GM23248 (cell line): ENCODE results near the gene PIGR. TPM values are rescaled to one million over a fixed set of nuclear protein-coding genes. Genes with fewer than 3 reads are reported as not detected.

Experiments
- DNase-seq: peaks from one replicate; pipeline ENCODE4 v3.0.0-alpha.2; 2015
- H2AFZ ChIP-seq: fragments of 200-600 bp; sonication (generic); 2 replicates; pipeline ENCODE4 v1.6.1; 2016; ENCODE audit warnings: antibody characterized with exemption
- H3F3A ChIP-seq: fragments of 200-600 bp; sonication (generic); 2 replicates; pipeline ENCODE4 v1.6.1; 2016; ENCODE audit warnings: mild to moderate bottlenecking, antibody characterized with exemption, mixed run types; ENCODE audit not compliant: insufficient read depth
- H3K27ac ChIP-seq: fragments of 200-600 bp; sonication (generic); 2 replicates; pipeline ENCODE4 v1.5.1; 2016; ENCODE audit warnings: mild to moderate bottlenecking
- H3K27me3 ChIP-seq: fragments of 200-600 bp; sonication (generic); replicated peaks from 2 replicates; pipeline ENCODE4 v1.6.1; 2016; ENCODE audit warnings: mild to moderate bottlenecking; ENCODE audit not compliant: insufficient read depth
- H3K36me3 ChIP-seq: fragments of 200-600 bp; sonication (generic); 2 replicates; pipeline ENCODE4 v1.6.1; 2016; ENCODE audit warnings: low read depth, mild to moderate bottlenecking
- H3K4me1 ChIP-seq: fragments of 200-600 bp; sonication (generic); 2 replicates; pipeline ENCODE4 v1.6.1; 2016; ENCODE audit warnings: mild to moderate bottlenecking; ENCODE audit not compliant: insufficient read depth
- H3K4me2 ChIP-seq: fragments of 200-600 bp; sonication (generic); one replicate; pipeline ENCODE4 v1.6.1; 2016; ENCODE audit warnings: mild to moderate bottlenecking; ENCODE audit not compliant: unreplicated experiment
- H3K4me3 ChIP-seq: fragments of 200-600 bp; sonication (generic); 2 replicates; pipeline ENCODE4 v1.5.1; 2016; ENCODE audit warnings: mild to moderate bottlenecking
- H3K79me2 ChIP-seq: fragments of 200-600 bp; sonication (generic); 2 replicates; pipeline ENCODE4 v1.6.1; 2016; ENCODE audit warnings: mild to moderate bottlenecking; ENCODE audit not compliant: insufficient read depth
- H3K9ac ChIP-seq: fragments of 200-600 bp; sonication (generic); 2 replicates; pipeline ENCODE4 v1.6.1; 2016; ENCODE audit warnings: mild to moderate bottlenecking
- H3K9me2 ChIP-seq: fragments of 200-600 bp; sonication (generic); 2 replicates; pipeline ENCODE4 v1.6.1; 2016; ENCODE audit warnings: mixed run types, mild to moderate bottlenecking, moderate library complexity; ENCODE audit not compliant: insufficient read depth
- H3K9me3 ChIP-seq: fragments of 200-600 bp; sonication (generic); one replicate; pipeline ENCODE4 v1.6.1; 2017; ENCODE audit warnings: low read depth
- H4K20me1 ChIP-seq: fragments of 200-600 bp; sonication (generic); 2 replicates; pipeline ENCODE4 v1.6.0; 2016; ENCODE audit not compliant: insufficient read depth
- EZH2 ChIP-seq: fragments of 200-600 bp; sonication (generic); IDR thresholded peaks from 2 replicates; pipeline ENCODE4 v1.6.1; 2018; ENCODE audit warnings: antibody characterized with exemption, mild to moderate bottlenecking; ENCODE audit not compliant: insufficient read depth, poor library complexity, severe bottlenecking
- EZH2phosphoT487 ChIP-seq: fragments of 200-600 bp; sonication (generic); IDR thresholded peaks from 2 replicates; pipeline ENCODE4 v1.6.1; 2018; ENCODE audit warnings: antibody characterized with exemption, moderate library complexity, mild to moderate bottlenecking, low read depth; ENCODE audit not compliant: insufficient read depth
- WGBS, 2 experiments: methylation state at CpG; one replicate each; pipeline ENCODE4 v1.1.6; 2015 to 2017; ENCODE audit warnings: low lambda C conversion rate in 2 of 2, low coverage in 1 of 2; ENCODE audit errors: missing lambda C conversion rate in 2 of 2; 5-methylcytosine and 5-hydroxymethylcytosine counted together
- in situ Hi-C: fragments of 300-500 bp; cut with MboI; formaldehyde crosslinking; loops from 2 replicates; pipeline ENCODE4 v1.15.0; 2020
- polyA plus RNA-seq: library from polyadenylated mRNA; unstranded; fragments of >200 nt; fragmentation: Nextera tagmentation; extraction: Ambion mirVana; gene quantifications from 2 replicates; pipeline ENCODE4 v1.2.1, GENCODE V29; 2016
- total RNA-seq: library from RNA; depleted of rRNA; stranded (reverse); fragments of >200 nt; shearing (Covaris generic); gene quantifications from 2 replicates; pipeline ENCODE4 v1.2.3, GENCODE V29; 2014

Gene PIGR
- total and polyA plus RNA-seq, 2 experiments from 2014 or later: not detected

DNA sequence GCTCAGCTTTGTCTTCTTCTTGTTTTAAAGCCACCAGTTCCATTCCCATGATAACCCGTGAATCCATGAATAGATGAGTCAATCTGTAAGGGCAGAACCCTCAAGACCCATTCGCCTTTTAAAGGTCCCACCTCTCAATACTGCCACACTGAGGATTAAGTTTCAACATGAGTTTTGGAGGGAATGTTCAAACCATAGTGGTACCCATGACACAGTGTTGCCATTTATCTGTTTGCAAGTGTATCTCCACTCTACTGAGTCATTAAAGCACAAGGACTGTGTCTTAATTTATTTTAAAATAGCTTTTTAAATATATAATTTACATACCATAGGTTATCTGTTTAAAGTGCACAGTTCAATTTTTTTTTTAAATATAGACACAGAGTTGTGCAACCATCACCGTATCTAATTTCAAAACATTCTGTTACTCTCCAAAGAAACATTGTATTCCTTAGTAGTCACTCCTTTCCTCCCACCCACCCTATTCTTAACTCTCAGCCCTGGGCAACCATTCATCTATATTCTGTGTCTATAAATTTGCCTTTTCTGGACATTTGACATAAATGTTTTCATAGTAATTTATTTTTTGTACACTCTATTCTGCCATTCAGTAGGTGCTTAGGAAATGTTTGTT is 53.8 kb downstream of the PIGR start:
- Histone ChIP-seq H3K9me3 (no peaks in the 10 kb centered on the region), H3K27me3 (no peaks in the 10 kb centered on the region), H3K27ac (peak overlapping the region; percentile 49), H4K20me1 (no peaks in the 10 kb centered on the region), H3K36me3 (no peaks in the 10 kb centered on the region), H3K4me3 (no peak overlapping the region), H3K4me2 (peak overlapping the region; percentile 22), H3K9me2 (no peaks in the 10 kb centered on the region), H3F3A (peaks cover 28% of the 10 kb centered on the region), H2AFZ (no peak overlapping the region), H3K4me1 (peaks cover 56% of the 10 kb centered on the region), H3K79me2 (no peaks in the 10 kb centered on the region), H3K9ac (0 out of 2 replicates have a peak overlapping the region, but pooled peaks have one; percentile 10)
- WGBS, 2 experiments: 56 to 58% methylated on average over 3 of the region's 3 CpGs
- no peak for TF ChIP-seq EZH2phosphoT487
- in situ Hi-C loops: no loop called here
- peak; percentile 75 for DNase-seq

DNA sequence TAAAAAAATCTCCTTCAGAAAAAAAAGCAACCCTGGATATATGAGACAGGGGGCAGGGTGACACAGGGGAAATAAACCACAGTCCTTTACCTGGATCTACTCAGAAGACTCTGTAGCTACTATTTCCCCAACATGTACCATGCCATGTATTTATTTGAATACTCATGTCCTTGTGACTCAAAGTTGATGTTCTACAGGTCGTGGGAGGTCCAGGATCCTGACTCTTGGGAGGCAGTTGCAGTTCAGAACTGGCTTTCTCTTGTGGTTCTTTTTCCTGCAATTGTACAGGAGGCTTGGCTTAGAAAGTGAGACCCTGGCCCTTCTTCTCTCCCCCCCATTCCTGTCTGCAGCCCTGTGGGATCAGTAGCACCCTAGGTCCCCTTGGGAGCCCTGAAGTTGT is 54.9 kb downstream of the PIGR start:
- peaks cover 46% of the 10 kb centered on the region for H3K4me1 ChIP-seq
- H2AFZ ChIP-seq: no peak overlapping the region
- no peaks in the 10 kb centered on the region for H3K9me3 ChIP-seq
- no peaks in the 10 kb centered on the region for H3K27me3 ChIP-seq
- in situ Hi-C loops: no loop called here
- H3K79me2 ChIP-seq: no peaks in the 10 kb centered on the region
- no peak for TF ChIP-seq EZH2
- no peak for TF ChIP-seq EZH2phosphoT487
- no peak overlapping the region for H3K4me2 ChIP-seq
- peak; percentile 32 for DNase-seq
- WGBS, 2 experiments: 83 to 100% methylated on average over 1 of the region's 1 CpG
- H4K20me1 ChIP-seq: no peaks in the 10 kb centered on the region
- H3K4me3 ChIP-seq: no peak overlapping the region
- H3K9me2 ChIP-seq: no peaks in the 10 kb centered on the region
- no peaks in the 10 kb centered on the region for H3K36me3 ChIP-seq
- H3K27ac ChIP-seq: peak overlapping the region; percentile 78; the same call in 1 of the 2 replicates
- H3K9ac ChIP-seq: peak overlapping the region; percentile 57; the same call in 1 of the 2 replicates
- peaks cover 23% of the 10 kb centered on the region for H3F3A ChIP-seq

DNA sequence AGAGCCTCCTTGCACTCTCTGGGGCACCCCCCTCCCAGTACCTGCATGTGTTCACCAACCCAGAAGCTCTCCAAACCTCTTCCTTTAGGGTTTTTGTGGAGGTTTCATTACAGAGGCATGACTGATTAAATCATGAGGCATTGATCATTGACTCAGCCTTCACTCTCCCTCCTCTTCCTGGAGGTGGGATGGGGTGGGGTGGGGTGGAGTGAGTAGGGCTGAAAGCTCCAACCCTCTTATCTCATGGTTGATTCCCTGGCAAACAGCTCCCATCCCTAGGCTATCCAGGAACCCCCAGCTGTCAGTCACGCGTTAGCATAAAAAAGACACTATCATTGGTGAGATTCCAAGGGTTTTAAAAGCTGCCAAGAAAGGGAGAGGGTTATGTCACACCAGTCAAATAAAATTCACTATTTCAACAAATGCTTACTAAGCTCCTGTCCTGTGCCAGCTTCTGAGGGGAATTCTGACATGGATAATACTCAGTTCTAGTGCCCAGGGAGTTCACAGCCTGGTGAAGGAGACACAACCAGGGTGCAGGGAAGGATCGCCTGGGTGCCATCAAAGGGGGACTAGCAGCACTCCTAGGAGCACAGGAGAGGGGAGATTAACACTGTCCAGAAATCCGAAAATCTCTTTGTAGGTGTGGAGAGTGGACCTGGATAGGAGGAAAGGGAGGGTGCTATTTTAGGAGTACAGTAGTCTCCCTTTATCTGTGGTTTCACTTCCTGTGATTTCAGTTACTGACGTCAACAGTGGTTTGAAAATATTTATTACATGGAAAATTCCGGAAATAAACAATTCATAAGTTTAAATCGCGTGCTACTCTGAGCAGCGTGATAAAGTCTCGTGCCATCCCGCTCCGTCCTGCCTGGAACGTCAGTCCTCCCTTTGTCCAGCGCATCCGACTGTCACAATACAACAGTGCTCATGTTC is 55.9 kb downstream of the PIGR start:
- Histone ChIP-seq H3K27me3 (no peaks in the 10 kb centered on the region), H3K4me3 (no peak overlapping the region), H3F3A (peaks cover 19% of the 10 kb centered on the region), H4K20me1 (no peaks in the 10 kb centered on the region), H3K9ac (peak overlapping the region; percentile 57), H3K79me2 (no peaks in the 10 kb centered on the region), H3K4me1 (peaks cover 36% of the 10 kb centered on the region), H3K36me3 (no peaks in the 10 kb centered on the region), H3K27ac (peak overlapping the region; percentile 78), H3K4me2 (peak overlapping the region; percentile 41), H3K9me3 (no peaks in the 10 kb centered on the region), H3K9me2 (no peaks in the 10 kb centered on the region), H2AFZ (no peak overlapping the region)
- TF ChIP-seq EZH2phosphoT487 (no peak), EZH2 (no peak)
- 65 to 67% methylated on average over 15 of the region's 15 CpGs for WGBS, 2 experiments
- DNase-seq: peak; percentile 71
- in situ Hi-C loops: no loop called here

DNA sequence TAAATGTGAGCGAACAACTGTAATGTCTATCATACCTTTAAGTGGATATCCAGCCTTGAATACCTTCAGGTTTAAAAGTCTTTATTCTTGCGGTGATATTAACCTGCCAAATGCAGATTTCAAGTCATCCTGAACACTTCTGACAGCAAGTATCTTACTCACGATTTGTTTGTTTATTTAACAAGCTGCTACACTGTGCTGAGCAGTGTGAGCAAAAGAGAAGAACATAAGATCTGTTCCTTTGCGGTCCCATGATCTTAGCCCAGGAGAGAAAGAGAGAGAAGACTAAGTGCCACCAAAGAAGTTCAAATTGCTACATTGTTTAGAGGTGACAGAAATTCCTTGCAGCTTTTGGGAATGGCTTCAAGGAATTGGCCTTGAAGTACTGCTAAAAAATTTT is 58.6 kb downstream of the PIGR start:
- Histone ChIP-seq H3K4me2 (no peak overlapping the region), H3K36me3 (no peaks in the 10 kb centered on the region), H3K4me1 (peaks cover 30% of the 10 kb centered on the region), H3K9me2 (no peaks in the 10 kb centered on the region), H3K79me2 (no peaks in the 10 kb centered on the region), H4K20me1 (no peaks in the 10 kb centered on the region), H3K4me3 (no peak overlapping the region), H3K9me3 (no peaks in the 10 kb centered on the region), H3K9ac (no peak overlapping the region), H3K27me3 (no peaks in the 10 kb centered on the region), H3K27ac (no peak overlapping the region), H3F3A (peaks cover 10% of the 10 kb centered on the region), H2AFZ (no peak overlapping the region)
- DNase-seq: no peak
- in situ Hi-C loops: no loop called here
- TF ChIP-seq EZH2phosphoT487 (no peak), EZH2 (no peak)
- WGBS, 2 experiments: 93 to 96% methylated on average over 4 of the region's 4 CpGs
